OCI-LY1 (cell line): ENCODE results near the gene UBLCP1.

Experiments used
- CTCF ChIP-seq: fragments of 200-600 bp; sonication (generic), shearing (Covaris generic); IDR thresholded peaks from 2 replicates; pipeline ENCODE4 v1.5.1; 2017; ENCODE audit warnings: mild to moderate bottlenecking, antibody characterized with exemption, low read length, moderate library complexity, mixed read lengths
- EZH2 ChIP-seq: fragments of 200-600 bp; sonication (generic), shearing (Covaris generic); IDR thresholded peaks from 2 replicates; pipeline ENCODE4 v1.8.0; 2017; ENCODE audit warnings: borderline replicate concordance, mixed run types, mild to moderate bottlenecking, antibody characterized with exemption, low read length, moderate library complexity, mixed read lengths

GRCh38 chr5:159313197-159313596 is 50.1 kb downstream of the UBLCP1 start:
- no peak for TF ChIP-seq CTCF
- no peak for TF ChIP-seq EZH2
